SIG-M5 (cell line): ENCODE results near the gene GALNT9.

Experiments
- DNase-seq: peaks from one replicate; lab custom pipeline; 2025; lab: John Stamatoyannopoulos, UW

GALNT9 gene

DNA sequence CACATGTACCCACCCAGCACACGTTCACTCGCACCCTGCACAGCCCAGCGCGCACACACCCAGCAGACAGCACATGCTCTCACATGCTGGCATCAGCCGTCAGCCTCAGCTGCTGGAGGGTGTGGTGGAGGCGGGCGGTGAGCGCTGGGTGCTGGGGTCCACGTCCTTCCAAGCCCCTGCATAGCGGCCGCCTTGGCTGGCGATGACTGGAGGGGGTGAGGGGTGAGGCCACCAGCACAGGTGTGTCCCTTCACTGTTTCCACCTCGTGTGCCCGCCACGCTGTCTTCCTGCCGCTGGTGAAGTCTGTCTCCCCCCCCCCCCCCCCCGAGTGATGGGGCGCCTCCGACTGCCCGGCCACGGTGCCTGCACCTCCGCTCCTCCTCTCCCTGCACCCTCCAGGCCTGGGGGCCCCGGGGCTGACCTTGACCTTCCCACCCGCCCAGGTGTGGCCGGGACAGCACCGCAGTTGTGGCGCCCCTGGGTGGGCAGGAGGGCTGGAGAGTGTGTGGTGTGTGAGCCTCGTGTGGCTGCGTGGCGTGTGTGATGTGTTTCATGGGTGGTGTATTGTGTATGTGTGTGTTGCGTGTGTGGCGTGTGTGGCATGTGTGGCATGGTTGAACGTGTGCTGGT is 147.7 kb downstream of the GALNT9 start:
- DNase-seq = no peak

GRCh38 chr12:132180648-132181546 is 148.5 kb downstream of the GALNT9 start:
- no peak for DNase-seq

DNA sequence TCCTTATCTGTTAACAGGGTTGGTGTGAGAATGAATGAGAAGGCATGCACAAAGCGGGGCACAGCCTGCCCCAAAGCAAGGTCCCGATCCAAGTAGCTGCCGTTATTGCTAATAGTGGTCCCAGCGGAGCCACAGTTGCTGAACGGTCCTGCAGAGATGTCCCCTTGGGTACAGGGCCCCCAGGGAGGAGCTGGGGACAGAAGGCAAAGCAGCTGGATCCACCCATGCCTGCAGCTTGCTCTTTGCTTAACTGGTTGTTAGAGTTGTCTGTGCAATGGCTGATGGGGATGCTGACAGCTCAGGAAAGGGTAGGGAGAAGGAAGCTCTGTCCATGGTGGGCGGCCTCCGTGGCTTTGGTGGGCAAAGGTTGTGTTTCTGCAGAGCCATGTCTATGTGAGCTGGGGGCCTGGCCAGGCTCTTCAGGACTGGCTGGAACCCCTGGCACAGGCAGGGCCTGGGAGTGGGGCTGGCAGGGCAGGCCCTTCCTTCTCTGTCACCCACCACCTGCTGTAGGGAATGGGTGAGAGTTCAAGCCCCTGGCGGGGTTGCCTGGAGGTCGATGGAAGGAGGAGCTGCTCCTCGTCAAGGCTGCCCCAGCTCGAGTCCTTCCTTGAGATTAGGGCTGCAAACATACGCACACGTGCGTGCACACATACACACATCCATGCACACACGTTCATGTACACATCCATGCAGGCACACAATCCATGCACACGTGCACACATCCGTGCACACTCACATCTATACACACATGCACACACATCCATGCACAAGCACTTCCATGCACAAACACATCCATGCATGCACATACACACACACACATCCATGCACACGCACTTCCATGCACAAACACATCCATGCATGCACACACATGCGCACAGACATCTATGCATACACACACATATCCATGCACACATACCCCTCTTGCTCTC is 149.7 kb downstream of the GALNT9 start:
- no peak for DNase-seq

- no peak for DNase-seq
Observed at GRCh38 chr12:132178801-132179401, 150.5 kb downstream of the GALNT9 start.

GRCh38 chr12:132178316-132178715 is 151.1 kb downstream of the GALNT9 start:
- no peak for DNase-seq

GRCh38 chr12:132176920-132177551 is 152.4 kb downstream of the GALNT9 start:
- DNase-seq = no peak

DNA sequence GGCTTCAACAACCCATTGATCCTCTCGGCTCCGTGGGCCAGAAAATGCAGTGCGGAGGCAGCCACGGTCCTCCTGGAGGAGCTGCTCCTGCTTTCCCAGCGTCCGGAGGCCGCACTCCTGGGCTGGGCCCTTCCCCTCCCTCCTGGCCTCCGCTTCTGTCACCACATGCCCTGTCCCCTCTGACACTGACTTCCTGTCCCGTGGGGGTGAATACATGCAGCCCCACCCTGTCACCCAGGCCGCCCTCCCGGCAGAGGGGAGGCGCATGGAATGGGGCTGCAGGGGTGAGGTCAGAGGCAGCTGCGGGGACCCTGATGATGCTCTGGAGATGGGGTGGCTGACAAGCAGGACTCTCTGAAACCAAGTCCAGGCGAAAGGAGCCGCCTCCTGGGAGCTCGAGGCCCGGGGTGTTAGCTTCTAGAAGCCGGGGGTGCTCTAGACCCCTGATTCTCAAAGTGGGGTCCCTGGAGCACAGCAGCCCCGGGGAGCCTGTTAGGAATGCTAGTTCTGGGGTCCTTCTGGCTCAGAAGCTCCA is 152.9 kb downstream of the GALNT9 start:
- DNase-seq = no peak

- no peak for DNase-seq
Observed at GRCh38 chr12:132175496-132176384, 153.6 kb downstream of the GALNT9 start.

- DNase-seq = no peak
Observed at GRCh38 chr12:132174839-132175490, 154.4 kb downstream of the GALNT9 start.

DNA sequence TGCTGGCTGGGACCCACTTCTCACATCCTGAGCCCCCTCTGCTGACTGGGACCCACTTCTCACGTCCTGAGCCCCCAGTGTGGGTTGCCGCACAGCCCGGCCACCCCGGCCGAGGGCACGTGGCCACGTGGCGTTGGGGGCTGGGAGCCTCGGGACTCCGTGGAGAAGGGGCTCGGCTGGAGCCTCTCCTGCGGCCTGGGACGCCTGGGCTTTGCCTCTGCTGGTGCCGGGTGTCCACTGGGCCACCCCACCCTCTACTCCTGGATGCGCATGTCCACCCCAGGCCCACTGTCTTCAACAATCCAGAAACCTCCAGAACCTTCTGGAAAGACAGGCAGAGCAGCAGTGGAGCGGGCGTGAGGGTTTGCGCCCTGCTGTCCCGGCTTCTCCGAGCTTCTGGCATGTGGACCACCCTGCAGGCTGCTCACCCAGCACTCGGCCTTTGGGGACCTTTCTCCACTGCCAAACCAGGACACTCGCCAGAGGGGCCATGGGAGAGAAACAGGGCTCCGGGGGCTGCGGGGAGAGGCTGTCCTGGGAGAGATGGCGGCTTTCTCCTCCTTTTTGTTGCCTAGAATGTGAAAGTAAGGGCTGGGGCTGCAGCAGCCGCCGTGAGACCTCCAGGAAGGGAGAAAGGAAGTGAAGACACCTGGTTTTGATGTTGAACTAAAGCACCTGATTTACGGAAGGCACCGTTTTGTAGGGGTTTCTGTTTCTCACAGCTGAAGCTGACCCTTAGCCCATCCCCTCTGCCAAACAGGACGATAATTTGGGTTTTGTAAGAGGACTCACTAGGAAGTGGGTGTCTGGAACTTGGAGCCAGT is 155.2 kb downstream of the GALNT9 start:
- DNase-seq = no peak

DNA sequence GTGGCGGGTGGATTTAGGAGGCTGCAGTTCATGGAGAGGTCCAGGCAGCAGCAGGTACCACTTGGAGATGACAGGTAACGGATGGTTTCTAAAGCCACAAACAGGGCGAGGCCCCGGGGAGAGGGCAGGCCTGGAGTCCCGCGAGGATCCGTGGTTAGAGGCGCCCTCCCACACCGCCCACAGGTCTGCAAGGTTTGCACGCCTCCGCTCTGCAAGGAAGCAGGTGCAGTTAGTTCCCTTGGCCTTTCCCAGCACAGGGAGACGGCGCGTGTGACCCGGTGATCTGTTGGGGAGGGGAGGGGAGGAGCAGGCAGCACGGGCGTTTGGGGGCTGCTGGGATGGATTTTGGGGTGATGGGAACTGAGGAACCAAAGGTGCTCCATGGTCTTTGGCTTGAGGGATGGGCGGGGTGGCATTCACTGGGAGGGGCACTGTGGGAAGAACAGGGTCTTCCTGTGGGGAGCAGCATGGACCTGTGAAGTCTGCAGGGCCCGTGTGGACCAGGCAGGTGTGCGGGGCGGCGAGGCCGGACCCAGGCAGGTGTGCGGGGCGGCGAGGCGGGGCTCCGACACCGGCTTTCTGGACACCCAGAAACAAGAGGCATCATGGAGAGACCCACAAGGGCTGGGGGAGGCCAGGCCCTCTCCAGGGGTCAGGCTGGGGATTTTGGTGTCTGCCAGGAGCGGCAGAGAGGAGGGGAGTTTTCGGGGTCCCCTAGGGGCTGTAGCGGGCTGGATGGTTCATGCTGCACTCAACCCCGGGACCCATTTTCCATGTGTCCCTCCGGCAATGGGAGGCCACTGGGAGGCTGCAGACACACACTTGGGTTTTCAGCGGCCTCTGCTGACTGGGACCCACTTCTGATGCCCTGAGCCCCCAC is 156.0 kb downstream of the GALNT9 start:
- DNase-seq = no peak

DNA sequence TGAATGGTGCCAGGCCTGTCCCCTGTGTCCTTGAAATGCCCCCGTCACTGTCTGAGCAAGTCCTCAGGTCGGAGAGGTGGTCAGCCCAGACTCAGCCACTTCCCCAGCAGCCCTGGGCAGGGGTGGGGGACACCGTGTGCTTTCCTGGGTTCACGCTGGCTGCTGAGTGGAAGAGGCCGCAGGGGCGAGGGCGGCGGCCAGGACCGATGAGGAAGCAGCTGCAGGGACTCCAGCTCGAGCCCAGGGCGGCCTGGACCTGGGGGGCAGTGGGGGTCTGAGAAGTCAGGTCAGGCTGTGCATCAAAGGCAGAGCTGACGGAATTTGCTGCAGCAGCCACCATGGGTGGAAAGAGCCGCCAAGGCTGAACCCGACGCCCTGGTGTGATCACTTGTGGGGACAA is 156.8 kb downstream of the GALNT9 start:
- DNase-seq = no peak

DNA sequence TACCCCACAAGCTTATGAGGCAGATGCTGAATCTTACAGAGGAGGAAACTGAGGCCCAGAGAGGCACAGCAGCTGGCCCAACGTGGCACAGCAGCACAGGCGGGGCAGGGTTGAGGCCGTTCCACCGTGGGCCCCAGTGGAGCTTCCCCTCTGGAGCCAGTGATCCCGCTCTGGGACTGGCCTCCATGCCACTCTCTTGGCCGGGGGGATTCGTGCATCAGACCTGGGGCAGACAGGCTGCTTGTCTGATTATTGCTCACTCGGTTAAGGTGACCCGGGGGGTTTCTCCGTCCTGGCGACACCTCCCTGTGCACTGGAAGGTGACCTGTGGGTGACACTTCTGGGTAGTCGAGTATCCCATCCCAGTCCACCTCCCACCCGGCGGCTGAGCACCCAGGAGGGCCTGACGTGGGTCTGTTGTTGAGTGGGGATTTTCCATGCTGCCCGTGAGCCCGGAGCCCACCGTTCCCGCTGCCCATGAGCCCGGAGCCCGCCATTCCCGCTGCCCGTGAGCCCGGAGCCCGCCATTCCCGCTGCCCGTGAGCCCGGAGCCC is 157.3 kb downstream of the GALNT9 start:
- no peak for DNase-seq

GRCh38 chr12:132171293-132171967 is 158.0 kb downstream of the GALNT9 start:
- no peak for DNase-seq

- no peak for DNase-seq
Observed at GRCh38 chr12:132170637-132171292, 158.6 kb downstream of the GALNT9 start.

DNA sequence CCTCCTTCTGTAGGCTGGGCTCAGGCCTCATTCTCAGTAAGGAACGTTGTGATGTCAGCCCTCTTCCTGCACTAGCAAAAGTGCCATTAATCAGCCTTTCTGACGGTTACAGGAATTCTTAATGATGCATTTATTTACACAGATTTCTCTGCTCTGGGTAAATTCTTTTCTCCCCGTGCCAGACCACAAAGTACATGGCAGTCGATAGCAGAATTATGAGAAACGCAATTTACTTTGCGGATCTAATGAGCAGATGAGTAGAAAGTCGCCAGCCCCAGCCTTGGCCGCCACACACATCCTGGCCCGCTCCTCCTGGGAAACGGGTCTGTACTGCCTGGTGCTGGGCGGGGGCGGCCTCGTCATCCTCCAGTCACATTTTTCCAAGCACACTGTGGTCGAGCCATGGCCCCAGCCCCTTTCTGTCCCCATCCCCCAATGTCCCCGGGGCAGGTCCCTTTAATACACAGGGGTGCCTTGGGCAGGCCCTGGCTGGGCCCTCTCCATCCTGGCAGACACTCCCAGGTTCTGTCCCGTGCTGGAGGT is 159.2 kb downstream of the GALNT9 start:
- DNase-seq = no peak
